ENCODE measurements around the gene DSTN. TPM values are rescaled to one million over a fixed set of nuclear protein-coding genes. Genes with fewer than 3 reads are reported as not detected.

Gene DSTN
- total RNA-seq, 4 donors from 2014 or later = 1,820 to 3,515 (median 2,996) TPM

- WGBS, 2 donors (ENCODE audit: low coverage in 1 of 2) = 21% methylated on average over 6 of the region's 19 CpGs; no CpG with 5 or more reads in 1 of the 2 donors
- TF ChIP-seq POLR2AphosphoS5 (IDR thresholded peaks at IDR 0.05) (peak; percentile 1), POLR2A (IDR thresholded peaks at IDR 0.05) (no peak)
- H3K36me3 ChIP-seq = peaks cover 0 to 62% of the 10 kb centered on the region in 2 donors
- H3K4me3 ChIP-seq = peak overlapping the region in 1 of 2 donors; percentile 12
- peaks cover 6 to 100% (median 56%) of the 10 kb centered on the region in 3 donors for H3K4me1 ChIP-seq
- no peaks in the 10 kb centered on the region for H3K9me3 ChIP-seq
- peak; percentile 5 for ATAC-seq
- peak overlapping the region; percentile 55 to 86 (median 85) for H3K27ac ChIP-seq
- no peaks in the 10 kb centered on the region for H3K27me3 ChIP-seq
Measured at GRCh38 chr20:17610566-17611289, 40.9 kb downstream of the DSTN start.

DNA sequence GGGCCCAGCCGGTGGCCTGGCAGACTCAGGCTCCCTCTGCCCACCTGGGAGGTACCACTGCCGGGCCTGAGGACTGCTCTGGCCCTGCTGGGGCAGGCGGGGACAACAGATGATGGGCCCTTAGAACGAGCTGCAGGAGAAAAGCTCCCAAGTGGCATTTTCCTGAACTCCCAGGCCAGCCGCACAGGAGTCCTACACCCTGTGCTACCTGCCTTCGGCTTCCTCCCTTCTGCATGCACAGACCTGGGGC lies 41.3 kb downstream of the DSTN start:
- Histone ChIP-seq H3K27ac (peak overlapping the region; percentile 55 to 86 (median 85)), H3K4me1 (peaks cover 6 to 100% (median 60%) of the 10 kb centered on the region in 3 donors), H3K4me3 (peak overlapping the region in 1 of 2 donors; percentile 12), H3K27me3 (no peaks in the 10 kb centered on the region), H3K36me3 (peaks cover 0 to 62% of the 10 kb centered on the region in 2 donors), H3K9me3 (no peaks in the 10 kb centered on the region)
- 20 to 80% methylated on average over 1 to 2 of the region's 6 CpGs for WGBS, 2 donors (ENCODE audit: low coverage in 1 of 2)
- peak; percentile 11 for ATAC-seq
- no peak for TF ChIP-seq POLR2A (IDR thresholded peaks at IDR 0.05)
- TF ChIP-seq CTCF (IDR thresholded peaks at IDR 0.05) = peak in 1 of 4 experiments; percentile 61

DNA sequence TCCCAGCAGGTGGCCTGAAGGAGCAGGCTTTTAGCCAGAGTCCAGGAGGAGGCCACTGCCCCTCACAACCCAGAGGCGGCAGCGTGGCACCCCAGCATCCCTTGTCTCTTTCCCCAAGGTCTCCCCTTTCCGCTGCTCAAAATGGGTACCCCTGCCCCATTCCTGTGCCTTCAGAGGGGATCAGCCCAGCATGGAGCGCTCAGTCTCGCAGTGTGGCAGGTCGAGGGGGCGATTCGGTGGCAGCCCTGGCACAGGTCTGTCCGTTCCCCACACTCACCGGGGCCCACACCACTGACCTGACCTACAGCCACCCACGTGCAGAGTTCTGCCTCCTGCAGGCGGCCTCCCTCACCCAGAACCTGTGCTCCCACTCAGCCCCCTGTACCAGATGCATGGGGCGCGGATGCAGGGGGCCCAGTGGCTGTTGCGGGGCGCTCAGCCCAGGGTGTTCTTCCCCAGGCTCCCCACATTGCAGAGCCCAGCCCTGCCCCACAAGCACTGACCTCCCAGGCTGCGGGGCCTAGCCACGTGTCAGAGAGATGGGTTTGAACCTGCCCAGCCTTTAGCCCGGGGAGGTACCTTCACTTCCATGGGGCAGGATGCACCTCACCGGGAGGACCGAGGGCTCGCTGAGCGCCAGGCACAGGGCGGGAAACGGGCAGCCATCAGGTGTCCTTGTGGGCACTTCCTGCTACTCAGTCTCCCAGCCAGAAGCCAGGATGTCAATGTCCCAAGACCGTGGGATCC lies 41.8 kb downstream of the DSTN start:
- Histone ChIP-seq H3K4me3 (no peak overlapping the region), H3K9me3 (no peaks in the 10 kb centered on the region), H3K4me1 (peaks cover 6 to 100% (median 60%) of the 10 kb centered on the region in 3 donors), H3K27me3 (no peaks in the 10 kb centered on the region), H3K36me3 (peaks cover 0 to 64% of the 10 kb centered on the region in 2 donors), H3K27ac (peak overlapping the region; percentile 55 to 86 (median 85))
- ATAC-seq = peak; percentile 4
- TF ChIP-seq EP300 (IDR thresholded peaks at IDR 0.05) (no peak), POLR2AphosphoS5 (IDR thresholded peaks at IDR 0.05) (peak; percentile 13), CTCF (IDR thresholded peaks at IDR 0.05) (peak in 3 of 4 experiments; percentile 1 to 44 (median 43))
- 20% methylated on average over 1 of the region's 26 CpGs; no CpG with 5 or more reads in 1 of the 2 donors for WGBS, 2 donors (ENCODE audit: low coverage in 1 of 2)

DNA sequence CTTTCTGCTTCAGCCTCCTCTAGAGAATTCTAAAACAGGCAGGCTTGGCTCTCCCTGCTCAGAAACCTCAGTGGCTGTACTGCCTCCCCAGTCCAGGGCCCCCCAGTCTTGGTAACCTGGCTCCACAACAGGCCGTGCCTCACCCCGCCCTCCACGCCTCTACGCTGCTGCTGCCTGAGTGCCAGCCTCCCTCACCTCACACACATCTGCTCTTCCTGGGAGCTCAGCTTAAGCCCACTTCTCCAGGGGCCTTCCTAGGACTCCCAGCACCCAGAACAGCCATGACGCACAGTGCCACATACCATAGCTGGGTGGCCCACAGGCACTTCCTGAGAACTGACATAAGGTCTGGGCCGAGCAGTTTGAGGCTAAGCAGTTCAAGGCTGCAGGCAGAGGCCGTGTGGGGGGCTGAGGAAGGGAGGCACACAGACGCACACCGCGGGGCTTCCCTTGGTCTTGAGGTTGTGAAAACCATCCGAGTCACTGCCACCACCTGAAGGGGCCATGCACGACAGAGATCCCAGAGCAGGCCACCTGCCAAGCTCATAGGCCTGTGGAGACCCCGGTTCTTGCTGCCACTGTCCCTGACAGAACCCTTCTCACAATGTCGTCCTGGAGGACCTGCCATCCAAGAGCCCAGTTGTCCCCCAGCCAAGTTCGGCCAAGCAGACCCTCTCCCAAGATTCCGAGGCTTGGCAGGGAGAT lies 42.6 kb downstream of the DSTN start:
- peak overlapping the region; percentile 55 to 86 (median 85) for H3K27ac ChIP-seq
- TF ChIP-seq POLR2AphosphoS5 (IDR thresholded peaks at IDR 0.05) = peak; percentile 79
- no peak for TF ChIP-seq CTCF (IDR thresholded peaks at IDR 0.05)
- TF ChIP-seq POLR2A (IDR thresholded peaks at IDR 0.05) = peak in 1 of 2 donors; percentile 10
- no peak for TF ChIP-seq EP300 (IDR thresholded peaks at IDR 0.05)
- no peak overlapping the region for H3K4me3 ChIP-seq
- H3K9me3 ChIP-seq = no peaks in the 10 kb centered on the region
- peaks cover 0 to 64% of the 10 kb centered on the region in 2 donors for H3K36me3 ChIP-seq
- peak; percentile 38 for ATAC-seq
- H3K27me3 ChIP-seq = no peaks in the 10 kb centered on the region
- peaks cover 6 to 100% (median 60%) of the 10 kb centered on the region in 3 donors for H3K4me1 ChIP-seq
- 33% methylated on average over 3 of the region's 16 CpGs; no CpG with 5 or more reads in 1 of the 2 donors for WGBS, 2 donors (ENCODE audit: low coverage in 1 of 2)

DNA sequence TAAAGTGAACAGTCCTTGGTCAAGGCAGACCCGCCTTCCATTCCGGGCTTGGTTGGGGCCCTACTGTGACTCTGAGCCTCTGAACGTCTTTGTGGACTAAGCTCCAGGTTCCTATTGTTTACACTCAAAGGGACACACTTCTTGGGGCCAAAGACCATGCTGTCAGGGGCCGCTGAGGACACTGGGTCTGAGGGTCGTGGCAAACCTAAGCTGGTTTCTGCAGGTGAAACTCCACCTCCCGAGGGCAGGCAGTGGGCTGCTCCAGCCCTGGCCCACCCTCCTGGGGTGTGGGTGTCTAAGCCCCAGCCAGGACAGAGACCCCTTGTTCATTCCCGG lies 43.1 kb downstream of the DSTN start:
- Histone ChIP-seq H3K4me1 (peaks cover 6 to 100% (median 60%) of the 10 kb centered on the region in 3 donors), H3K36me3 (peaks cover 0 to 64% of the 10 kb centered on the region in 2 donors)

More for the DNA sequence above, 43.1 kb downstream of the DSTN start:
- no peak for ATAC-seq
- H3K4me3 ChIP-seq = no peak overlapping the region
- WGBS, 2 donors (ENCODE audit: low coverage in 1 of 2) = 40% methylated on average over 2 of the region's 7 CpGs; no CpG with 5 or more reads in 1 of the 2 donors
- TF ChIP-seq POLR2AphosphoS5 (IDR thresholded peaks at IDR 0.05) (peak; percentile 12), EP300 (IDR thresholded peaks at IDR 0.05) (no peak)
- peak overlapping the region; percentile 55 to 86 (median 85) for H3K27ac ChIP-seq
- no peaks in the 10 kb centered on the region for H3K9me3 ChIP-seq
- H3K27me3 ChIP-seq = no peaks in the 10 kb centered on the region

Measured in gastroesophageal sphincter (tissue), 4 donors.